ENCODE data around the gene GON7. TPM values are rescaled to one million over a fixed set of nuclear protein-coding genes. Genes with fewer than 3 reads are reported as not detected.
"Not testable (repeated sequence)": the region's sequence is repeated elsewhere in the genome, so short reads cannot be mapped to it uniquely, and the experiment has no call there.

GON7 gene
- total RNA-seq, 1 donor from 2014 or later = 15.5 TPM

- H3K4me1 Mint-ChIP-seq (ENCODE audit: unreplicated experiment) = no peaks in the 10 kb centered on the region
- H3K9me3 Mint-ChIP-seq (ENCODE audit: unreplicated experiment) = no peaks in the 10 kb centered on the region
- DNase-seq (ENCODE audit: low spot score) = no peak
- no peak overlapping the region for H3K4me3 Mint-ChIP-seq (ENCODE audit: unreplicated experiment)
- no peak for TF ChIP-seq CTCF (IDR thresholded peaks at IDR 0.05; ENCODE audit: unreplicated experiment)
- peaks cover 2% of the 10 kb centered on the region for H3K27me3 Mint-ChIP-seq (ENCODE audit: unreplicated experiment)
- H3K36me3 Mint-ChIP-seq (ENCODE audit: low read depth, unreplicated experiment) = no peaks in the 10 kb centered on the region
- H3K27ac Mint-ChIP-seq (ENCODE audit: unreplicated experiment) = no peak overlapping the region
These were observed 45.4 kb downstream of the GON7 start for GRCh38 chr14:93161411-93161940.

- DNase-seq (ENCODE audit: low spot score) = no peak
- Mint-ChIP-seq H3K27me3 (ENCODE audit: unreplicated experiment) (peaks cover 2% of the 10 kb centered on the region), H3K27ac (ENCODE audit: unreplicated experiment) (no peak overlapping the region), H3K4me1 (ENCODE audit: unreplicated experiment) (no peaks in the 10 kb centered on the region), H3K4me3 (ENCODE audit: unreplicated experiment) (no peak overlapping the region), H3K9me3 (ENCODE audit: unreplicated experiment) (no peaks in the 10 kb centered on the region), H3K36me3 (ENCODE audit: low read depth, unreplicated experiment) (no peaks in the 10 kb centered on the region)
- TF ChIP-seq CTCF (IDR thresholded peaks at IDR 0.05; ENCODE audit: unreplicated experiment) = no peak
These were observed 46.5 kb downstream of the GON7 start for GRCh38 chr14:93160353-93160801.

GRCh38 chr14:93159625-93160352, 47.1 kb downstream of the GON7 start:
- H3K4me3 Mint-ChIP-seq (ENCODE audit: unreplicated experiment); H3K4me1 Mint-ChIP-seq (ENCODE audit: unreplicated experiment): not testable (repeated sequence)

GRCh38 chr14:93158349-93158748, 48.5 kb downstream of the GON7 start:
- H3K36me3 Mint-ChIP-seq (ENCODE audit: low read depth, unreplicated experiment); H3K9me3 Mint-ChIP-seq (ENCODE audit: unreplicated experiment); H3K4me1 Mint-ChIP-seq (ENCODE audit: unreplicated experiment); DNase-seq (ENCODE audit: low spot score); H3K27ac Mint-ChIP-seq (ENCODE audit: unreplicated experiment); H3K4me3 Mint-ChIP-seq (ENCODE audit: unreplicated experiment); H3K27me3 Mint-ChIP-seq (ENCODE audit: unreplicated experiment): not testable (repeated sequence)

More at GRCh38 chr14:93159625-93160352, 47.1 kb downstream of the GON7 start:
- not testable (repeated sequence) for H3K9me3 Mint-ChIP-seq (ENCODE audit: unreplicated experiment); H3K36me3 Mint-ChIP-seq (ENCODE audit: low read depth, unreplicated experiment); H3K27ac Mint-ChIP-seq (ENCODE audit: unreplicated experiment); H3K27me3 Mint-ChIP-seq (ENCODE audit: unreplicated experiment); DNase-seq (ENCODE audit: low spot score)

- no peaks in the 10 kb centered on the region for H3K4me1 Mint-ChIP-seq (ENCODE audit: unreplicated experiment)
- peaks cover 6% of the 10 kb centered on the region for H3K27me3 Mint-ChIP-seq (ENCODE audit: unreplicated experiment)
- no peaks in the 10 kb centered on the region for H3K36me3 Mint-ChIP-seq (ENCODE audit: low read depth, unreplicated experiment)
- DNase-seq (ENCODE audit: low spot score) = no peak
- TF ChIP-seq CTCF (IDR thresholded peaks at IDR 0.05; ENCODE audit: unreplicated experiment) = no peak
- H3K4me3 Mint-ChIP-seq (ENCODE audit: unreplicated experiment) = no peak overlapping the region
- H3K27ac Mint-ChIP-seq (ENCODE audit: unreplicated experiment) = no peak overlapping the region
- H3K9me3 Mint-ChIP-seq (ENCODE audit: unreplicated experiment) = no peaks in the 10 kb centered on the region
These were observed 50.0 kb downstream of the GON7 start for GRCh38 chr14:93156693-93157369.

GRCh38 chr14:93155667-93156066, 51.2 kb downstream of the GON7 start:
- Mint-ChIP-seq H3K27me3 (ENCODE audit: unreplicated experiment) (peaks cover 6% of the 10 kb centered on the region), H3K4me1 (ENCODE audit: unreplicated experiment) (peaks cover 3% of the 10 kb centered on the region), H3K4me3 (ENCODE audit: unreplicated experiment) (no peak overlapping the region), H3K27ac (ENCODE audit: unreplicated experiment) (no peak overlapping the region), H3K36me3 (ENCODE audit: low read depth, unreplicated experiment) (no peaks in the 10 kb centered on the region), H3K9me3 (ENCODE audit: unreplicated experiment) (no peaks in the 10 kb centered on the region)
- no peak for DNase-seq (ENCODE audit: low spot score)
- TF ChIP-seq CTCF (IDR thresholded peaks at IDR 0.05; ENCODE audit: unreplicated experiment) = no peak

Data from endothelial cell (in vitro differentiated cells).